ENCODE results near the gene PHF1.

PHF1 gene

GRCh38 chr6:33443025-33443424, 32.2 kb downstream of the PHF1 start:
- H3K36me3 Mint-ChIP-seq (ENCODE audit: low read depth): peaks cover 88% of the 10 kb centered on the region
- no peaks in the 10 kb centered on the region for H3K27me3 Mint-ChIP-seq
- H3K9me3 Mint-ChIP-seq: no peaks in the 10 kb centered on the region
- H3K4me3 Mint-ChIP-seq: no peak overlapping the region
- H3K27ac Mint-ChIP-seq: no peak overlapping the region
- no peak for DNase-seq
- peaks cover 3% of the 10 kb centered on the region for H3K4me1 Mint-ChIP-seq (ENCODE audit: low read depth)

GRCh38 chr6:33443619-33444504, 33.0 kb downstream of the PHF1 start:
- no peak for DNase-seq
- peaks cover 3% of the 10 kb centered on the region for H3K4me1 Mint-ChIP-seq (ENCODE audit: low read depth)
- no peaks in the 10 kb centered on the region for H3K27me3 Mint-ChIP-seq
- H3K27ac Mint-ChIP-seq: no peak overlapping the region
- H3K4me3 Mint-ChIP-seq: no peak overlapping the region
- peaks cover 88% of the 10 kb centered on the region for H3K36me3 Mint-ChIP-seq (ENCODE audit: low read depth)
- H3K9me3 Mint-ChIP-seq: no peaks in the 10 kb centered on the region

DNA sequence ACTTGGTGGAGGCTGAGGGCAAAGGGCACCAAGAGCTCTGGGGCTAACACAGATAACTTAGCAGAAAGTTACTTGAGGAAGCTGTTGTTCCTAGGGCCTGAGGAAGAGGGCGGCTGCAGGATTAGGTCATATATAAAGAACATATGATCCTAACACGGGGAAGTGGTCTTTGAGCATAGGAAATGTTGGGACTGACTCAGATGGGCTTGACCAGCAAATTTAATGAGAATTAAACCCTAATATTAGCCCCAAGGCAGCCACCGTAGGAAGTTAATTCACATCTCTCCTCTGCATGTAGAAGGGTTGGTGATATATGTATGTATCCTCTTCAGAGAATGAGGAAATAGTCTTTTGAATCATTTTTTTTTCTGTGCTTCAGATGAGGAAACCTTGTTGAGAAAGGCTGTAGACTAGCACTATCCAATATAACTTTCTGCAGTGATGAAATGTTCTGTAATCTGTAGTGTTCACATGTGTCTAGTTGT, 34.3 kb downstream of the PHF1 start:
- no peaks in the 10 kb centered on the region for H3K4me1 Mint-ChIP-seq (ENCODE audit: low read depth)
- no peak for DNase-seq
- H3K9me3 Mint-ChIP-seq: no peaks in the 10 kb centered on the region
- H3K36me3 Mint-ChIP-seq (ENCODE audit: low read depth): peaks cover 87% of the 10 kb centered on the region
- H3K4me3 Mint-ChIP-seq: no peak overlapping the region
- no peaks in the 10 kb centered on the region for H3K27me3 Mint-ChIP-seq
- H3K27ac Mint-ChIP-seq: peak overlapping the region; percentile 31

GRCh38 chr6:33446356-33446755, 35.5 kb downstream of the PHF1 start:
- Mint-ChIP-seq H3K36me3 (ENCODE audit: low read depth) (peaks cover 77% of the 10 kb centered on the region), H3K4me3 (no peak overlapping the region), H3K27me3 (no peaks in the 10 kb centered on the region), H3K9me3 (no peaks in the 10 kb centered on the region), H3K4me1 (ENCODE audit: low read depth) (peaks cover 2% of the 10 kb centered on the region), H3K27ac (peak overlapping the region; percentile 60)
- no peak for DNase-seq

DNA sequence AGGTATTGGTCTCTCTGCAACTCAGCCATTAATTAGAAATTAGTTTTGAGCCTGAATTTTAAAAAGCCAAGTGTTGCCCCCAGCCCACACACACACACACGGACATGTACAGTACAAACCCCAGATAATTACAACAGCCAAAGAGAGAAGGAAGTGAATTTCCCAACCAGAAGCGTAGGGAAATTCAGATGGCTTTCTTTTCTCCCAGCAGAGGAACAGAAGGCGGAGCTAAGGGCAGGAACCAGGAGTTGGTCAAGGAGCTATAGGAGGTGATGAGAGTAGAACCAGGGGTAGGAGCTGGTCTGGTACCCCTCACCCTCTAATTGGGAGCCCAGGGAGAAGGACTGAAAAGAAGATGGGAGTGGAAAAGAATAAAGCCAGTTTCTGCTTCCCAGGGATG, 39.6 kb downstream of the PHF1 start:
- Mint-ChIP-seq H3K4me3 (no peak overlapping the region), H3K36me3 (ENCODE audit: low read depth) (peaks cover 67% of the 10 kb centered on the region), H3K27ac (peak overlapping the region; percentile 59), H3K4me1 (ENCODE audit: low read depth) (peaks cover 21% of the 10 kb centered on the region), H3K27me3 (no peaks in the 10 kb centered on the region), H3K9me3 (no peaks in the 10 kb centered on the region)
- no peak for DNase-seq

DNA sequence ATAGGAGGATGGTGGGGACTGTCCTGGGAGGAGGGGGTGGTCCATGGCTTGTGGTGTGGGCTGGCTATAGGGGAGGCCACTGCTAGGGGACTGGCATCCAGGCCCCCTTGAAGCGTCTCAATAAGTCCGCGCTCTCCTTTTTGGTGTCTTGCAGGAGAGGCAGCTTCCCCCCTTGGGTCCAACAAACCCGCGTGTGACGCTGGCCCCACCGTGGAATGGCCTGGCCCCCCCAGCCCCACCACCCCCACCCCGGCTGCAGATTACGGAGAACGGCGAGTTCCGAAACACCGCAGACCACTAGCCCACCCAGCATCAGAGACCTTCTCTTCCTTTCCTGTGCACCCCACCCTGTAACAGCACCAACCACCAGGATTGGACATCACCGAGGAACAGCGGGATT, 40.8 kb downstream of the PHF1 start:
- H3K36me3 Mint-ChIP-seq (ENCODE audit: low read depth): peaks cover 70% of the 10 kb centered on the region
- no peaks in the 10 kb centered on the region for H3K9me3 Mint-ChIP-seq
- no peak overlapping the region for H3K4me3 Mint-ChIP-seq
- no peak for DNase-seq
- H3K4me1 Mint-ChIP-seq (ENCODE audit: low read depth): peaks cover 32% of the 10 kb centered on the region
- H3K27me3 Mint-ChIP-seq: no peaks in the 10 kb centered on the region
- H3K27ac Mint-ChIP-seq: peak overlapping the region; percentile 77

- Mint-ChIP-seq H3K4me3 (no peak overlapping the region), H3K4me1 (ENCODE audit: low read depth) (peaks cover 39% of the 10 kb centered on the region), H3K9me3 (no peaks in the 10 kb centered on the region), H3K27me3 (no peaks in the 10 kb centered on the region), H3K27ac (peak overlapping the region; percentile 81), H3K36me3 (ENCODE audit: low read depth) (peaks cover 71% of the 10 kb centered on the region)
- no peak for DNase-seq
Observed at GRCh38 chr6:33452496-33452895, 41.7 kb downstream of the PHF1 start.

DNA sequence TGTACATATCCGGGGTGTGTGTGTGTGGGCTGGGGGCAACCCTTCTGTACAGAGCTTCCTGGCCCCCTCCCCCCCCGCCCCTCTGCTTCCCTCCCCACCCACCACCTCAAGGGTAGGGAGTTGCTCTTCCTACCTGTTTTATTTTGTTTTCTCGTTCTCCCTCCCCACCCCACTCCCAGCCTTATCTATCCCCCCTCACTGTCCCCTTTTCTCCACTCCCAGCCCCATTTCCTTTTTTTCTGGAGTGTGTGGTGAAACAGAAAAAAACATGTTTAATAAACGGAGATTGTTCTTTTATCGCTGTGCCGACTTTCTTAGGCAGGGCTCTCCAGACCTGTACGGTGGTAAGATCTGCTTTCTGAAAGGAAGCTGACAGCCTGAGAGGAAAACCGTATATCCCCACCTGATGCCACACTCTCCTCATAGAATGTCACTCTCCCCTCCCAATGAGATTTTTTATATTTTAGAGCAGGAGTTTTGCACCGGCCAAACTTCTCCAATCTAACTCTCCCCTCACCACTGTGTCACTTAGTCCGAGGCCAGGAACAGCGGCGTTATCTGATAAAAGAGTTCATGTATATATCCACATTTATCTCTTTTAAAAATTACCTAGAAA, 42.7 kb downstream of the PHF1 start:
- Mint-ChIP-seq H3K36me3 (ENCODE audit: low read depth) (peaks cover 60% of the 10 kb centered on the region), H3K4me1 (ENCODE audit: low read depth) (peaks cover 39% of the 10 kb centered on the region), H3K4me3 (peak overlapping the region; percentile 92), H3K9me3 (no peaks in the 10 kb centered on the region), H3K27ac (peak overlapping the region; percentile 90), H3K27me3 (no peaks in the 10 kb centered on the region)
- DNase-seq: no peak

- Mint-ChIP-seq H3K4me1 (ENCODE audit: low read depth) (peaks cover 39% of the 10 kb centered on the region), H3K27ac (peak within 1 kb of the TSS; percentile 90), H3K4me3 (peak within 1 kb of the TSS; percentile 92), H3K9me3 (no peaks in the 10 kb centered on the region), H3K27me3 (no peaks in the 10 kb centered on the region), H3K36me3 (ENCODE audit: low read depth) (peaks cover 53% of the 10 kb centered on the region)
- DNase-seq: peak; percentile 94
Observed at GRCh38 chr6:33454009-33454946, 43.5 kb downstream of the PHF1 start, which contains the start of gene ZBTB9. ZBTB9 (plus strand) TSS chr6:33454576; CDS start chr6:33455101, 525 bp downstream.

GRCh38 chr6:33455051-33455450, 44.2 kb downstream of the PHF1 start:
- Mint-ChIP-seq H3K9me3 (no peaks in the 10 kb centered on the region), H3K27ac (peak overlapping the region; percentile 90), H3K36me3 (ENCODE audit: low read depth) (peaks cover 48% of the 10 kb centered on the region), H3K4me3 (peak overlapping the region; percentile 92), H3K27me3 (no peaks in the 10 kb centered on the region), H3K4me1 (ENCODE audit: low read depth) (peaks cover 39% of the 10 kb centered on the region)
- DNase-seq: no peak

DNA sequence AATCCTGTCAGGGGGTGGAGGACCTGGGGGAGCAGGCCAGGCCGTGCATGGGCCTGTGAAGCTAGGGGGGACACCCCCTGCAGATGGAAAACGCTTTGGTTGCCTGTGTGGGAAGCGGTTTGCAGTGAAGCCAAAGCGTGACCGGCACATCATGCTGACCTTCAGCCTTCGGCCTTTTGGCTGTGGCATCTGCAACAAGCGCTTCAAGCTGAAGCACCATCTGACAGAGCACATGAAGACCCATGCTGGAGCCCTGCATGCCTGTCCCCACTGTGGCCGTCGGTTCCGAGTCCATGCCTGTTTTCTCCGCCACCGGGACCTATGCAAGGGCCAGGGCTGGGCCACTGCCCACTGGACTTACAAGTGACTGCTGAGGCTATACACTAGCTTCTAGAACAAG, 45.3 kb downstream of the PHF1 start:
- Mint-ChIP-seq H3K27ac (no peak overlapping the region), H3K4me1 (ENCODE audit: low read depth) (peaks cover 37% of the 10 kb centered on the region), H3K36me3 (ENCODE audit: low read depth) (peaks cover 48% of the 10 kb centered on the region), H3K27me3 (no peaks in the 10 kb centered on the region), H3K4me3 (peak overlapping the region; percentile 92), H3K9me3 (no peaks in the 10 kb centered on the region)
- DNase-seq: no peak

GRCh38 chr6:33458676-33459075, 47.9 kb downstream of the PHF1 start:
- DNase-seq: no peak
- no peaks in the 10 kb centered on the region for H3K9me3 Mint-ChIP-seq
- peaks cover 36% of the 10 kb centered on the region for H3K36me3 Mint-ChIP-seq (ENCODE audit: low read depth)
- no peak overlapping the region for H3K4me3 Mint-ChIP-seq
- no peaks in the 10 kb centered on the region for H3K27me3 Mint-ChIP-seq
- no peak overlapping the region for H3K27ac Mint-ChIP-seq
- H3K4me1 Mint-ChIP-seq (ENCODE audit: low read depth): peaks cover 27% of the 10 kb centered on the region

GRCh38 chr6:33459226-33459625, 48.4 kb downstream of the PHF1 start:
- H3K9me3 Mint-ChIP-seq: no peaks in the 10 kb centered on the region
- H3K4me3 Mint-ChIP-seq: no peak overlapping the region
- DNase-seq: no peak
- peaks cover 32% of the 10 kb centered on the region for H3K36me3 Mint-ChIP-seq (ENCODE audit: low read depth)
- H3K27me3 Mint-ChIP-seq: no peaks in the 10 kb centered on the region
- no peak overlapping the region for H3K27ac Mint-ChIP-seq
- peaks cover 24% of the 10 kb centered on the region for H3K4me1 Mint-ChIP-seq (ENCODE audit: low read depth)

Measured in activated T-cell treated with anti-CD3 and anti-CD28 coated beads, Interleukin-2, amount 50 U/mL, for 24 hours (primary cell).